Right lobe of liver (tissue), 6 donors: Measurements from ENCODE around the gene FAM228B. TPM values are rescaled to one million over a fixed set of nuclear protein-coding genes. Genes with fewer than 3 reads are reported as not detected.

Source experiments
- ATAC-seq, 4 donors: fragments of 200-7000 bp; cut with Tn5 transposase; one replicate each; pipeline ENCODE4 v1.9.1; 2020; ENCODE audit warnings: mild to moderate bottlenecking in 4 of 4, moderate library complexity in 4 of 4
- DNase-seq, 3 donors: peaks; one replicate each; pipeline ENCODE4 v3.0.0-alpha.2; 2020
- H3K27ac ChIP-seq, 3 donors: fragments of 200-600 bp; one replicate each; pipeline ENCODE4 v1.8.0; 2022
- H3K27me3 ChIP-seq, 2 donors: fragments of 200-600 bp; one replicate each; pipeline ENCODE4 v1.8.0; 2022
- H3K36me3 ChIP-seq, 4 donors: fragments of 200-600 bp; sonication (generic) in 1 of 4; one replicate each; pipeline versions ENCODE4 v1.5.1 to v1.8.0; 2017 to 2022; ENCODE audit warnings: control low read depth in 1 of 4
- H3K4me1 ChIP-seq, 4 donors: fragments of 200-600 bp; sonication (generic) in 1 of 4; one replicate each; pipeline versions ENCODE4 v1.5.1 to v1.8.0; 2017 to 2022; ENCODE audit warnings: control low read depth in 1 of 4
- H3K4me3 ChIP-seq, 3 donors: fragments of 200-600 bp; one replicate each; pipeline ENCODE4 v1.8.0; 2022
- H3K9me3 ChIP-seq, 4 donors: fragments of 200-600 bp; sonication (generic) in 1 of 4; one replicate each; pipeline versions ENCODE4 v1.5.1 to v1.8.0; 2017 to 2022; ENCODE audit warnings: control low read depth in 1 of 4
- POLR2A ChIP-seq: fragments of 450-650 bp; IDR thresholded peaks from one replicate; pipeline ENCODE4 v1.6.1; 2017; ENCODE audit warnings: antibody characterized with exemption, mild to moderate bottlenecking
- WGBS: methylation state at CpG from one replicate; pipeline ENCODE4 v1.1.6; 2018; ENCODE audit warnings: low coverage, low lambda C conversion rate; ENCODE audit not compliant: insufficient coverage; ENCODE audit errors: missing lambda C conversion rate; 5-methylcytosine and 5-hydroxymethylcytosine counted together
- intact Hi-C, 2 donors: fragments of 100-400 bp; cut with DNase I; formaldehyde crosslinking; loops; one replicate each; pipeline versions ENCODE4 v1.11.2 to v1.14.1; 2022
- total RNA-seq, 6 experiments: library from RNA; depleted of rRNA in 2 of 6; stranded (reverse); fragments of >200 nt in 2 of 6; fragmentation: NEBNext Ultra II Directional in 3 of 6; extraction: Animal tissue kit (Norgen Biotek cat#: 25700) in 3 of 6; gene quantifications; one replicate each; pipeline versions ENCODE4 v1.1.0 to v1.2.4, GENCODE V29; 2016 to 2023
- TF ChIP-seq, protein P1 (sequence below), 4 donors: fragments of 200-600 bp in 3 of 4; fragments of 450-650 bp in 1 of 4; IDR thresholded peaks; one replicate each; pipeline versions ENCODE4 v1.5.1 to v1.8.0; 2016 to 2022; ENCODE audit warnings: antibody characterized with exemption in 4 of 4, mild to moderate bottlenecking in 2 of 4
- donor health status: DM: no; HTN: yes; CAD: no.
- donor health status: DM: no; HTN: no; CAD: no.
- donor health status: DM: no; HTN: no; CAD: no.
- donor health status: DM: no; HTN: yes; CAD: no.
- donor health status: DM: no; HTN: yes; CAD: no.

FAM228B gene
- total RNA-seq, 6 experiments from 2014 or later = 2.8 to 4.6 (median 3.7) TPM

DNA sequence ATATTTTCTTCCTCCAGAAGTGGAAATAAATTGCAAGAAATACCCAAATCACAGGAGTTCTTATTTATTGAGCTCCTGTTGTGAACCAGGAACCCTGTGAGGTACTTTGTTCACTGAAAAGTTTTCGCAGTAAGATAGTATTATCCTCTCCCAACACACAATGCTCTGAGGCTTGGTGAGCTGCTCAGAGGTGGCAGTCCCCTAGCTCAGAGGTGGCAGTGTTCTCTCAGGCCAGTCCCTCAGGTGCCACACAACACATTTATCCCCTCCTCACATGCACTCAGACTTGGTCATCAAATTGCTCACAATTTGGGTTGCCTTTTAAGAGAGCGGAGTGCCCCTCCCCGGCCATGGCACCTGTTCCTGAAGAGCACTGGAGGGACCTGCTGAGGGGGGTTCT is 77.5 kb downstream of the FAM228B start:
- TF ChIP-seq, protein P1, sequence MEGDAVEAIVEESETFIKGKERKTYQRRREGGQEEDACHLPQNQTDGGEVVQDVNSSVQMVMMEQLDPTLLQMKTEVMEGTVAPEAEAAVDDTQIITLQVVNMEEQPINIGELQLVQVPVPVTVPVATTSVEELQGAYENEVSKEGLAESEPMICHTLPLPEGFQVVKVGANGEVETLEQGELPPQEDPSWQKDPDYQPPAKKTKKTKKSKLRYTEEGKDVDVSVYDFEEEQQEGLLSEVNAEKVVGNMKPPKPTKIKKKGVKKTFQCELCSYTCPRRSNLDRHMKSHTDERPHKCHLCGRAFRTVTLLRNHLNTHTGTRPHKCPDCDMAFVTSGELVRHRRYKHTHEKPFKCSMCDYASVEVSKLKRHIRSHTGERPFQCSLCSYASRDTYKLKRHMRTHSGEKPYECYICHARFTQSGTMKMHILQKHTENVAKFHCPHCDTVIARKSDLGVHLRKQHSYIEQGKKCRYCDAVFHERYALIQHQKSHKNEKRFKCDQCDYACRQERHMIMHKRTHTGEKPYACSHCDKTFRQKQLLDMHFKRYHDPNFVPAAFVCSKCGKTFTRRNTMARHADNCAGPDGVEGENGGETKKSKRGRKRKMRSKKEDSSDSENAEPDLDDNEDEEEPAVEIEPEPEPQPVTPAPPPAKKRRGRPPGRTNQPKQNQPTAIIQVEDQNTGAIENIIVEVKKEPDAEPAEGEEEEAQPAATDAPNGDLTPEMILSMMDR (IDR thresholded peaks at IDR 0.05) = no peak
- TF ChIP-seq POLR2A = no peak
- no peak overlapping the region for H3K4me3 ChIP-seq
- no peaks in the 10 kb centered on the region for H3K27me3 ChIP-seq
- no peak for DNase-seq
- no peaks in the 10 kb centered on the region for H3K9me3 ChIP-seq
- ATAC-seq = no peak
- H3K4me1 ChIP-seq = no peaks in the 10 kb centered on the region
- intact Hi-C loops = no loop called here
- 100% methylated on average over 2 of the region's 3 CpGs for WGBS
- no peak overlapping the region for H3K27ac ChIP-seq
- peaks cover 0 to 24% (median 3%) of the 10 kb centered on the region in 4 donors for H3K36me3 ChIP-seq

DNA sequence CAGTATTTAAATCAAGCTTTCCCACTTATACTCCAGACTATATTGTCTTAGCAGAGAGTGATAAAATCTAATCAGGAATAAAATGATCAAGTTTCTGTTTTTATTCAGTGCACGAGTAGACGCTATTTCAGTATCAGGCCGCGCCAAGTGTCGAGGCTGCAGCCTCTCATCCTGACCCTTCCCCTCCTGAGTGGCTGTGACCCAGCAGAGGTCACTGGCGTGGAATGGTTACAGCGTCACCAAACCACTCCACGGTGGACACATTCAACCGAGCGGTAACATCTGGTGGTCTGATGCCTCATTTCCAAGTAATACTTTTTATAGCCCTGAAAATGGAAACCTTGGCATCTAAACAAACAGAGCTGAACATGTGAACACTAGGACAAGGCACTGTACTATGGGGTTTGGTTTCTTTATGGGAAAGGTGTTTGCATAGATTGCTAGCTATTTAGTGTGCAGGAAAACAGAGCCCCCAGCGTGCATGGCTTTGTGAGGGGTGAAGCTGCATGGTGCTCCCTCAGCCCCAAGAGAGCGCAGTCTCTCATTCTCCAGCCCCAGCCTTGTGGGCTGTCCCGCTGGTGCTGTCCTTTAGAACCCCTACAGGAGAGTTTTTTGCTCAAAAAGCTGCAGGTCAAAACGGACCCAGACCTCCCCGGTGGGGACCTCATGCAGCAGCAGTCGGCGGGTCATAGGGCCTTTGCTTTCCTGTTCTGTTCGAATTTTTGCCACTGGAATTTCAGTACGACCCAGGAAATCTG is 79.9 kb downstream of the FAM228B start:
- H3K36me3 ChIP-seq = peaks cover 0 to 30% (median 3%) of the 10 kb centered on the region in 4 donors
- no peak for DNase-seq
- H3K27ac ChIP-seq = no peak overlapping the region
- no peaks in the 10 kb centered on the region for H3K4me1 ChIP-seq
- WGBS = 84% methylated on average over 14 of the region's 19 CpGs
- no peaks in the 10 kb centered on the region for H3K9me3 ChIP-seq
- H3K4me3 ChIP-seq = no peak overlapping the region
- TF ChIP-seq POLR2A = no peak
- TF ChIP-seq, protein P1 (IDR thresholded peaks at IDR 0.05) = no peak
- ATAC-seq = no peak
- intact Hi-C loops = no loop called here
- H3K27me3 ChIP-seq = no peaks in the 10 kb centered on the region

- TF ChIP-seq POLR2A = no peak
- TF ChIP-seq, protein P1 (IDR thresholded peaks at IDR 0.05) = no peak
- Histone ChIP-seq H3K9me3 (no peaks in the 10 kb centered on the region), H3K27me3 (no peaks in the 10 kb centered on the region), H3K36me3 (peaks cover 0 to 36% (median 5%) of the 10 kb centered on the region in 4 donors), H3K27ac (no peak overlapping the region), H3K4me3 (no peak overlapping the region), H3K4me1 (no peaks in the 10 kb centered on the region)
- DNase-seq = no peak
- no peak for ATAC-seq
- intact Hi-C loops = no loop called here
- WGBS = 76% methylated on average over 4 of the region's 5 CpGs
Observed at GRCh38 chr2:24203787-24204150, 80.5 kb downstream of the FAM228B start.

DNA sequence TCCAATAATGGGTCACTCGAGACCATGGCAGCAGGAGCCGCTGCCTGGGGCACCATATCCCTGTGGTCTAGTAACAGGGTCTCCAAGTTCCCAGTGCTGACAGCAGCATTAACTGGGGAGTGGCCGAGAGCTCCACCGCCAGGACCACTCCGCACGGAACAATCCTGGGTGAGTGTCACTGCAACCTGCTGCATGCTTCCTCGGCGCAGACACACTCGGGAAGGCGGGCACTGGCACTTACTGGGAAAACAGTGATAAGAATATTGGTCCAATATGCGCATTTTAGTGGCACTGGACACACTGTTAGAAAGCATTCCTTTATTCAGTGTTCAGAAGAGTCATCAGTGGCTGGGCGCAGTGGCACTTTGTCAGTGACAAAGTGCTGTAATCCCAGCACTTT is 81.2 kb downstream of the FAM228B start:
- DNase-seq = no peak
- peaks cover 0 to 43% (median 6%) of the 10 kb centered on the region in 4 donors for H3K36me3 ChIP-seq

More for the DNA sequence above, 81.2 kb downstream of the FAM228B start:
- Histone ChIP-seq H3K27me3 (no peaks in the 10 kb centered on the region), H3K4me1 (no peaks in the 10 kb centered on the region), H3K4me3 (no peak overlapping the region), H3K9me3 (no peaks in the 10 kb centered on the region), H3K27ac (no peak overlapping the region)
- intact Hi-C loops = no loop called here
- WGBS = 100% methylated on average over 4 of the region's 12 CpGs
- no peak for ATAC-seq
- TF ChIP-seq, protein P1 (IDR thresholded peaks at IDR 0.05) = no peak
- TF ChIP-seq POLR2A = no peak
